ENCODE data around the gene STPG4. TPM values are rescaled to one million over a fixed set of nuclear protein-coding genes. Genes with fewer than 3 reads are reported as not detected.
"Not testable (repeated sequence)": the region's sequence is repeated elsewhere in the genome, so short reads cannot be mapped to it uniquely, and the experiment has no call there.

The STPG4 gene
- polyA plus RNA-seq, 1 of the 3 experiments (the other 2 are of a cell fraction): 0.20 TPM

DNA sequence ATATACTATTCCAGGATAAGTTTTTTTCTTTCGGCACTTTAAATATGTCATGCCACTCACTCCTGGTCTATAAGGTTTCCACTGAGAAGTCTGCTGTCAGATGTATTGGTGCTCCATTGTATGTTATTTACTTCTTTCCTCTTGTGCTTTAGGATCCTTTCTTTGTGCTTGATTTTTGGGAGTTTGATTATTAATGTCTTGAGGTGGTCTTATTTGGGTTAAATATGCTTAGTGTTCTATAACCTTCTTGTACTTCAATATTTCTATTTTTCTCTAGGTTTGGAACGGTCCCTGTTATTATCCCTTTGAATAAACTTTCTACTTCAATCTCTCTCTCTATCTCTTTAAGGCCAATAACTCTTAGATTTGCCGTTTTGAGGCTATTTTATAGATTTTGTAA lies 28.3 kb downstream of the STPG4 start:
- Histone ChIP-seq H3K9ac (no peak overlapping the region), H2AFZ (ENCODE audit: low read depth) (no peak overlapping the region), H4K20me1 (ENCODE audit: insufficient read depth) (no peaks in the 10 kb centered on the region), H3K79me2 (ENCODE audit: insufficient read depth) (no peaks in the 10 kb centered on the region), H3K27me3 (ENCODE audit: insufficient read depth) (no peaks in the 10 kb centered on the region), H3K9me3 (peaks cover 5% of the 10 kb centered on the region; the same call in 1 of the 2 replicates), H3K4me2 (no peak overlapping the region), H3F3A (replicated peaks; ENCODE audit: insufficient read depth) (peaks cover 8% of the 10 kb centered on the region), H3K4me3 (ENCODE audit: low read depth in 2 of 2, low read length in 1 of 2) (no peak overlapping the region), H3K27ac (ENCODE audit: low read depth in 2 of 2, low read length in 1 of 2) (no peak overlapping the region), H3K36me3 (replicated peaks in 1 of 2; ENCODE audit: control insufficient read depth in 1 of 2, insufficient read depth in 2 of 2, low read length in 1 of 2) (peaks cover 0 to 16% of the 10 kb centered on the region in 2 experiments), H3K9me2 (no peaks in the 10 kb centered on the region), H3K4me1 (ENCODE audit: control insufficient read depth in 1 of 2, insufficient read depth in 2 of 2, low read depth in 1 of 2, low read length in 1 of 2) (peaks cover 0 to 6% of the 10 kb centered on the region in 2 experiments; a peak in 1 of 4 replicates)
- DNase-seq: no peak
- TF ChIP-seq RXRA (IDR thresholded peaks at IDR 0.05; ENCODE audit: borderline replicate concordance, low read depth) (no peak), NFIC (IDR thresholded peaks at IDR 0.05; ENCODE audit: borderline replicate concordance) (no peak), MXI1 (IDR thresholded peaks at IDR 0.05; ENCODE audit: low read depth, low read length) (no peak), CHD2 (IDR thresholded peaks at IDR 0.05; ENCODE audit: low read length, partially characterized antibody) (no peak), GATA2 (CRISPR knock-in tag; IDR thresholded peaks at IDR 0.05) (no peak), RCOR1 (IDR thresholded peaks at IDR 0.05; ENCODE audit: low read length) (no peak), EP300 (IDR thresholded peaks at IDR 0.05; ENCODE audit: borderline replicate concordance in 1 of 2, low read depth in 1 of 2, low read length in 1 of 2) (no peak), TAF1 (IDR thresholded peaks at IDR 0.05; ENCODE audit: borderline replicate concordance, low read depth, low read length) (no peak), FOXJ3 (CRISPR knock-in tag; IDR thresholded peaks at IDR 0.05) (no peak), NRF1 (IDR thresholded peaks at IDR 0.05; ENCODE audit: low read depth, low read length) (no peak), SIN3A (IDR thresholded peaks at IDR 0.05; ENCODE audit: borderline replicate concordance, low read depth, low read length) (no peak), EZH2phosphoT487 (IDR thresholded peaks at IDR 0.05; ENCODE audit: borderline replicate concordance, low read depth) (no peak), FOSL2 (IDR thresholded peaks at IDR 0.05; ENCODE audit: borderline replicate concordance, low read depth) (no peak), JUND (IDR thresholded peaks at IDR 0.05) (no peak), RFX5 (IDR thresholded peaks at IDR 0.05; ENCODE audit: low read length) (no peak), TEAD4 (IDR thresholded peaks at IDR 0.05; ENCODE audit: borderline replicate concordance, insufficient read depth) (no peak)
- TF ChIP-seq, protein P1, sequence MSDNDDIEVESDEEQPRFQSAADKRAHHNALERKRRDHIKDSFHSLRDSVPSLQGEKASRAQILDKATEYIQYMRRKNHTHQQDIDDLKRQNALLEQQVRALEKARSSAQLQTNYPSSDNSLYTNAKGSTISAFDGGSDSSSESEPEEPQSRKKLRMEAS (IDR thresholded peaks at IDR 0.05; ENCODE audit: low read depth): no peak
- TF ChIP-seq, protein P2, sequence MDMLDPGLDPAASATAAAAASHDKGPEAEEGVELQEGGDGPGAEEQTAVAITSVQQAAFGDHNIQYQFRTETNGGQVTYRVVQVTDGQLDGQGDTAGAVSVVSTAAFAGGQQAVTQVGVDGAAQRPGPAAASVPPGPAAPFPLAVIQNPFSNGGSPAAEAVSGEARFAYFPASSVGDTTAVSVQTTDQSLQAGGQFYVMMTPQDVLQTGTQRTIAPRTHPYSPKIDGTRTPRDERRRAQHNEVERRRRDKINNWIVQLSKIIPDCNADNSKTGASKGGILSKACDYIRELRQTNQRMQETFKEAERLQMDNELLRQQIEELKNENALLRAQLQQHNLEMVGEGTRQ (IDR thresholded peaks at IDR 0.05; ENCODE audit: borderline replicate concordance, low read depth, low read length): no peak
- TF ChIP-seq, protein P3, sequence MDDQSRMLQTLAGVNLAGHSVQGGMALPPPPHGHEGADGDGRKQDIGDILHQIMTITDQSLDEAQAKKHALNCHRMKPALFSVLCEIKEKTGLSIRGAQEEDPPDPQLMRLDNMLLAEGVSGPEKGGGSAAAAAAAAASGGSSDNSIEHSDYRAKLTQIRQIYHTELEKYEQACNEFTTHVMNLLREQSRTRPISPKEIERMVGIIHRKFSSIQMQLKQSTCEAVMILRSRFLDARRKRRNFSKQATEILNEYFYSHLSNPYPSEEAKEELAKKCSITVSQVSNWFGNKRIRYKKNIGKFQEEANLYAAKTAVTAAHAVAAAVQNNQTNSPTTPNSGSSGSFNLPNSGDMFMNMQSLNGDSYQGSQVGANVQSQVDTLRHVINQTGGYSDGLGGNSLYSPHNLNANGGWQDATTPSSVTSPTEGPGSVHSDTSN (IDR thresholded peaks at IDR 0.05): no peak
- ChIA-PET POLR2A (no interaction called here), CTCF (no interaction called here)
- 87% methylated on average over 3 of the region's 3 CpGs for WGBS (ENCODE audit: low lambda C conversion rate)

DNA sequence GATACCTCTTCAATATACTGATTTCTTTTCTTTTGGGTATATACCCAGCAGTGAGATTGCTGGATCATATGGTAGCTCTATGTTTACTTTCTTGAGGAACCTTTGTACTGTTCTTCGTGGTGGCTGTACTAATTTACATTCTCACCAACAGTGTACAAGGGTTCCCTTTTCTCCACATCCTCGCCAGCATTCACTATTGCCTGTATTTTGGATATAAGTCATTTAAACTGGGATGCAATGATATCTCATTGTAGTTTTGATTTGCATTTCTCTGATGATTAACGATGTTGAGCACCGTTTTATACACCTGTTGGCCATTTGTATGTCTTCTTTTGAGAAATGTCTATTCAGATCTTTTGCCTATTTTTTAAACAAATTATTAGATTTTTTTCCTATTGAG lies 30.4 kb downstream of the STPG4 start:
- H3K9me2 ChIP-seq; H3K27me3 ChIP-seq (ENCODE audit: insufficient read depth); CTCF ChIA-PET; H3K79me2 ChIP-seq (ENCODE audit: insufficient read depth); H3K9me3 ChIP-seq; H2AFZ ChIP-seq (ENCODE audit: low read depth); H3K27ac ChIP-seq (ENCODE audit: low read depth in 2 of 2, low read length in 1 of 2); H3K4me3 ChIP-seq (ENCODE audit: low read depth in 2 of 2, low read length in 1 of 2); H4K20me1 ChIP-seq (ENCODE audit: insufficient read depth); H3K4me2 ChIP-seq; DNase-seq; POLR2A ChIA-PET; H3K9ac ChIP-seq: not testable (repeated sequence)
- WGBS (ENCODE audit: low lambda C conversion rate): 91% methylated on average over 4 of the region's 4 CpGs
- peaks cover 7 to 11% of the 10 kb centered on the region in 2 experiments; a peak in 3 of 4 replicates for H3K4me1 ChIP-seq (ENCODE audit: control insufficient read depth in 1 of 2, insufficient read depth in 2 of 2, low read depth in 1 of 2, low read length in 1 of 2)
- peaks cover 0 to 14% of the 10 kb centered on the region in 2 experiments for H3K36me3 ChIP-seq (replicated peaks in 1 of 2; ENCODE audit: control insufficient read depth in 1 of 2, insufficient read depth in 2 of 2, low read length in 1 of 2)
- H3F3A ChIP-seq (replicated peaks; ENCODE audit: insufficient read depth): peaks cover 21% of the 10 kb centered on the region

DNA sequence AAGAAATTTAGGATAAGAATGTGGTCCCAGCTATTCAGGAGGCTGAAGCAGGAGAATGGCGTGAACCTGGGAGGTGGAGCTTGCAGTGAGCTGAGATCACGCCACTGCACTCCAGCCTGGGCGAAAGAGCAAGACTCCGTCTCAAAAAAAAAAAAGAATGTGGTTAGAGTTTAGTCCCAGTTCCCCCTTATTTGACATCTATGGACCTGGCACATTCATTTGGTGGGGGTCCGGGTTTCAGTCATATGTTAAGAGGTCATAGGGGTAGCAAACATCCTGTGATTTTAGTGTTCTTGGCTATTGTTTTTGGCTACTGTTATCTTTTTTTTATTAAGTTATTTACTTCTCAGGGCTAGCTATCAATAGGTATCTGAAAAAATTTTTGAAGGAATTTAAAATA lies 34.7 kb downstream of the STPG4 start:
- DNase-seq; POLR2A ChIA-PET; H3K27me3 ChIP-seq (ENCODE audit: insufficient read depth); H3K9me3 ChIP-seq; H2AFZ ChIP-seq (ENCODE audit: low read depth); H3K9me2 ChIP-seq; H3K36me3 ChIP-seq (replicated peaks in 1 of 2; ENCODE audit: control insufficient read depth in 1 of 2, insufficient read depth in 2 of 2, low read length in 1 of 2); H4K20me1 ChIP-seq (ENCODE audit: insufficient read depth); H3K4me3 ChIP-seq (ENCODE audit: low read depth in 2 of 2, low read length in 1 of 2); H3K79me2 ChIP-seq (ENCODE audit: insufficient read depth): not testable (repeated sequence)
- 94% methylated on average over 5 of the region's 5 CpGs for WGBS (ENCODE audit: low lambda C conversion rate)
- H3K4me1 ChIP-seq (ENCODE audit: control insufficient read depth in 1 of 2, insufficient read depth in 2 of 2, low read depth in 1 of 2, low read length in 1 of 2): peaks cover 4 to 17% of the 10 kb centered on the region in 2 experiments
- 0 out of 2 replicates have a peak overlapping the region, but pooled peaks have one; percentile 3 for H3K4me2 ChIP-seq
- H3K9ac ChIP-seq: peak overlapping the region; percentile 54; the same call in 1 of the 2 replicates
- H3F3A ChIP-seq (replicated peaks; ENCODE audit: insufficient read depth): peaks cover 40% of the 10 kb centered on the region
- CTCF ChIA-PET: interaction anchor here (0.9 to 1.1 kb wide), 2 partner anchors 9 kb away, joined by 3 read pairs; no protein-coding TSS in a partner anchor
- peak overlapping the region in 1 of 2 experiments; percentile 87; a peak in 2 of 4 replicates for H3K27ac ChIP-seq (ENCODE audit: low read depth in 2 of 2, low read length in 1 of 2)

Data from SK-N-SH (cell line).